Activated T-helper 1 cell treated with anti-CD3 and anti-CD28 coated beads, Interleukin-2, amount 50 U/mL, for 16 hours (primary cell): ENCODE results near the gene ELMOD2.
"Not testable (repeated sequence)": the region's sequence is repeated elsewhere in the genome, so short reads cannot be mapped to it uniquely, and the experiment has no call there.

ENCODE experiments used
- DNase-seq, 2 donors: peaks; one replicate each; pipeline ENCODE4 v3.0.0-alpha.2; 2020; ENCODE audit warnings: low read depth in 1 of 2, low spot score in 1 of 2

Gene ELMOD2, protein sequence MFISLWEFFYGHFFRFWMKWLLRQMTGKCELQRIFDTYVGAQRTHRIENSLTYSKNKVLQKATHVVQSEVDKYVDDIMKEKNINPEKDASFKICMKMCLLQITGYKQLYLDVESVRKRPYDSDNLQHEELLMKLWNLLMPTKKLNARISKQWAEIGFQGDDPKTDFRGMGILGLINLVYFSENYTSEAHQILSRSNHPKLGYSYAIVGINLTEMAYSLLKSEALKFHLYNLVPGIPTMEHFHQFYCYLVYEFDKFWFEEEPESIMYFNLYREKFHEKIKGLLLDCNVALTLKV

GRCh38 chr4:140523857-140524742 is at the start of gene ELMOD2:
Gene ELMOD2 (plus strand): TSS chr4:140524168. CDS start chr4:140525429, 1,261 bp downstream.
- peak; percentile 93 to 97 for DNase-seq

- no peak for DNase-seq
Observed at GRCh38 chr4:140483445-140483844, 40.5 kb upstream of the ELMOD2 start.

GRCh38 chr4:140485939-140486338 is 38.0 kb upstream of the ELMOD2 start:
- DNase-seq = no peak

- no peak for DNase-seq
Observed at GRCh38 chr4:140497405-140497746, 26.6 kb upstream of the ELMOD2 start.

GRCh38 chr4:140497747-140498636 is 26.0 kb upstream of the ELMOD2 start, which contains the start of gene MGAT4D:
Gene MGAT4D (minus strand): TSS chr4:140498293. CDS start chr4:140498222, 71 bp downstream.
- DNase-seq = no peak

DNA sequence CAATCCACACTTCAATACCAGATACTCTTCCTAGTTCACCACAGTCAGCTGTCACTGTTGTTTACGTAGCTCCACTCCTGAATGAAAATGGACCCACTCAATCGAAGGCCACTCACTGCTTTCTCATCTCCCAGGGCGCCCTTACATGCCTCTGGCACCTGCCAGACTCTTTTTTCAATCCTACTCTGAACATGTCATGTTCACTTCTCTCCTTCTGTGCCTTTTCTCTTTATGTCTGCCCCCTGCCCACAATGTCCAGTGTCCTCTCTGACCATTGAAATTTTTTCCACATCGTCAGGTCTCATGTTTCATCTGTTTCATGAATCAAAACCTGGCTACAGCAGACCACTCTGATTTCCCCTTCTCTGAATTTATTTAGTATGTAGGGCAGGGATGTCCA is 24.6 kb upstream of the ELMOD2 start:
- DNase-seq = no peak

GRCh38 chr4:140504261-140504660 is 19.7 kb upstream of the ELMOD2 start:
- no peak for DNase-seq

GRCh38 chr4:140513765-140514164 is 10.2 kb upstream of the ELMOD2 start:
- DNase-seq = not testable (repeated sequence)

DNA sequence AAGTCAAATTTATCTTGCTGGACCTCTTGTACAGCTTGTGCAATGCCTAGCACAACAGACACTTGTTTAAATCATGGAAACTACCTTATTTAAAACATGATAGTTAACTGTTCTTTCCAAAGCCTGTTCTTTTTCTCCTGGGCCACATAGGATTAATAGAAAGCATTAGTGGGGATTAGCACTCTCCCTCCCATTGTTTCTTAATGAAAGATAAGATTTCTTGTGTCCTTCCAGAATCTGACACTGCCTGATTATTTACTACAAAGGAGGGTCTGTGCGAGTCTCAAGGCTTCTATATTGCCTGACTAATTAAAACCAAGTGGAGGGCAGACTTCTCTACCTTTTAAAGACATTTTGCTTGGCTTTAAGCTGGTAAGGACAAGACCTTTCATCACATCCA is 8.5 kb upstream of the ELMOD2 start:
- DNase-seq = no peak

DNA sequence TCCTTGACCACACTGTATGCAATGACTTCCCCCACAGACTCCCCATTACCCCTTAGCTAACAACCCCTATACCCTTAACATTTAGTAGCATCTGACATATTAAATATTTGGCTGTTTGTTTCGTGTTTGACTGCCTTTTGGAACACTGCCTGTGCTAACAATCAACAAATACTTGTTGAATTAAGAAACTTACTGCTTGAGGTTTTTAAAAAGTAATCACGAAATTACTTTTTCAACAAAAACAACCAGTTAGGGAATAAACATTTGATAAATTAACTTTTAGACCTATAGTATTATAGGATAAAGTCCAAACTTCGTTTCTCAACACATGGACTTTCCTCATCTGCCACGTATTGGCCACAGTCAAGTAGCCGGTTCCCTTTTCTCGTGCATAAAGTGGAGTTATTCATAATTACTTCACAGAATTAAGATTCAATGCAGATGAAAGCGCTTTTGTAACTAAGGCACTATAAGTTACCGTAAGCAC is 555 bp upstream of the ELMOD2 start:
- DNase-seq = no peak

GRCh38 chr4:140529434-140529833 is 5.5 kb downstream of the ELMOD2 start:
- DNase-seq = no peak

DNA sequence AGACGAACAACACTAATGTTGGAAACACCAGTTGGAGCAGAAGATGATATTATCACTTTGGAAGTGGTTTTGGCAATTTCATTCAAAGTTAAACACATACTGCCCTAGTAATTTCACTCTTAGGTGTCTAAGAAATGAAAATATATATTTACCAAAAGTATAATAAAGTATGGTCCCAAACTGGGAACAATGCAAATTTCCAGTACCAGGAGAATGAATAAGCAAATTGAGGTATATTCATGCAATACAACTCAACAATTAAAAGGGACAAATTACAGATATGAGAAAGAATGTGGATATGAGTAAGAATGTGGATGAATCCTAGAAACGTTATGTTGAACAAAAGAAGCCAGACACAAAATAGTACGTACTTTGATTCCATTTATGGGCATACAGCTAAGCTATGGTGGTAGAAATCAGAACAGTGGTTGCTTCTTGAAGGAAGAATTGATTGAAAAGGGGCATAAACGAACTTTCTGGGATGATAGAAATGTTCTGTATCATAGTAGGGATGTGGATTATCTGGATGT is 10.0 kb downstream of the ELMOD2 start:
- DNase-seq = no peak

- DNase-seq = no peak
Observed at GRCh38 chr4:140556372-140557085, 32.6 kb downstream of the ELMOD2 start.

GRCh38 chr4:140557831-140558435 is 34.0 kb downstream of the ELMOD2 start:
- DNase-seq = no peak

DNA sequence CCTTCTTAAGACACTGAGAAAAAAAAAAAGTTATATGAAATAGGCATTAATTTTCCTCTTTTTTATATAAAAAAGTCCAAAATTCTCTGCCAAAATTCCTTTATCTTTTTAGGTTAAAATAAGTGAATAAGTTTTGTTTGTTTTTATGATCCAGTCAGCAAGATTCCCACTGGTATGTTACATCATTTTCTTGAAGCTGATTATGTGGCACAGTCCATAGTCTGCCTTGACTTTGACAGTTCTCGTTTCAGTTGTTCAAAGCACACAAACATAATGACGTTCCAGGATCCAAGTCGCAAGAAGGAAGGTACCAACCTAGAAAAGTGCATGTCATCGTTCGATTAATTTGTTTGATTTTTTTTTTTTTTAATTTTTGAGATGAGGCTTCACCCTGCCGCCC is 35.7 kb downstream of the ELMOD2 start:
- no peak for DNase-seq

DNA sequence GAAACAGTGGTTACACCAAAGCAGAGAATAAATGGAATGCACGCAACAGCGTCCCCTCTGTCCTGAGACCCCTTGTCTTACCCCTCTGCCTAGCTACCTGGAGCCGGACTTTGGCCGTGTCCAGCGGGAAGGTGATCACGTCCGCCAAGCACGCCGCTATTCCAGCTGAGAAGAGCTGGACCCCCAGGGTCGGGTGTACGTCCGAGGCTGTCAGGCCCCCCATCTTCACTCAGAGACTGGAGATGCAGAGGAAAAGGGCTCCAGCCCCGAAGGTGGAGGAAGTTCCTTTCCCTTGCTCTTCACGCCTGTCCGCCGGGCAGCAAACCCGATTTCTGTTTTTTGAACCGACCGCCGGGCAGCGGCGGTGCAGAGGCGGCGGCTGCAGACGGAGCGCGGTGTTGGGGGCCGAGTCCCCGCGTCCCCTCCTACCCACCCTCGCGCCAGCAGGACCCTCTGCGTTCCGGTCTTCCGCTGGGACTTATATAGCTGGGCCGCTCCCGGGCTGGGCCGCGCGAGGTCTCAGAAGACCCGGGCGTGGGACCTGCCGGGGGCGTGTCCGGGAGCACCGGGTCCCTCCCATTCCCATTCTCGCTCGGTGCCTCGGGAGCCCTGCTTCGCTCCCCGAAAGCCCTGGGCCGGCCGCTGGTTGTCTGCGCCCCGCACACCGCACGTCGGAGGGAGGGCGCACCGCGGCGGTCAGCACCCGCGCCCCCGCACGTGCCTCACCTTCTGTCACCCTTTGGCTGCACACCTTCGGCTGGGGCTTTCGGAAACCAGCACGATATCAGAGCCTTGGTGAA is 44.7 kb downstream of the ELMOD2 start, which contains the start of gene UCP1:
UCP1 (minus strand) TSS at position 455 of the 800 bp plus-strand sequence; CDS start at position 223, 232 bp downstream.
- DNase-seq = no peak

DNA sequence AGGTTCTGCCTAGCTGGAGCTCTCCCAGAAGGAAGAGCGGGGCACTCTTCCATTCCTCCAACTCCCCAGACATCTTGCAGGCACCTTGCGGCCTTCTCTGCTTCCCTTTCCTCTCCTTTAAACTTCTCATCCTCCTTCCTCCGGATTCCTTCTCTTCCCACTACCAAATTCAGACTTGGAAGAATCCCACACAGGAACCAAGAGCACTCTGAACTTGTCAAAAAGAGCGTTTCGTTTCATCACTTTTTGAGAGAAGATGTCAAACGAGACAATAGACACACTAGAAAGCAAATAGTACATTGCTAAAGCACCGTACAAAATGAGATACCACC is 45.3 kb downstream of the ELMOD2 start:
- no peak for DNase-seq

DNA sequence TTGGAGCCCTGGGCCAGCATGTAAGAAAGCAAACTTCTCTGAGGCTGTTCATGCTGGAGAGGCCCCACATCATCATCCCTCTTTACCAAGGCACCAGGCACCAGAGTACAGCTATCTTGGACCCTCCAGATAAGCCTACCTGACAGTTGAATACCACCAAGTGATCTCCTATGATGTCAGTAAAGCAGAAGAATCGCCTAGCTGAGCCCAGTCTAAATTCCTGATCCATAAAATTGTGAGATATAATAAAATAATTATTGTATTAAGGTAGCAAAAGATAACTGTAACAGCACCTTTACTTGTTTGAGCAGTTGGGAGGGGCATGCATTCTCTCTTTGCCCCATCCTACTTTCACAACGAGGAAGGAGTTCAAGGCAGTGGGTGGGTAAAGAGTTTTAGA is 47.7 kb downstream of the ELMOD2 start:
- DNase-seq = no peak

- no peak for DNase-seq
Observed at GRCh38 chr4:140575489-140575888, 51.5 kb downstream of the ELMOD2 start.
